Chondrocyte (in vitro differentiated cells): ENCODE data around the gene OXSR1. TPM values are rescaled to one million over a fixed set of nuclear protein-coding genes. Genes with fewer than 3 reads are reported as not detected.

Experiments used
- DNase-seq: peaks from one replicate; pipeline ENCODE4 v3.0.0; 2021; ENCODE audit warnings: mixed read lengths, low spot score
- H3K27ac Mint-ChIP-seq: one replicate; pipeline ENCODE4 v1.8.0; 2021; ENCODE audit warnings: mild to moderate bottlenecking, moderate library complexity, mixed read lengths; ENCODE audit not compliant: unreplicated experiment
- H3K27me3 Mint-ChIP-seq: 2 replicates; pipeline ENCODE4 v1.8.0; 2021; ENCODE audit warnings: low read depth, mixed read lengths
- H3K36me3 Mint-ChIP-seq: 2 replicates; pipeline ENCODE4 v1.8.0; 2021; ENCODE audit warnings: low read depth, mixed read lengths
- H3K4me1 Mint-ChIP-seq: 2 replicates; pipeline ENCODE4 v1.8.0; 2021; ENCODE audit warnings: low read depth, mild to moderate bottlenecking, mixed read lengths
- H3K4me3 Mint-ChIP-seq: one replicate; pipeline ENCODE4 v1.8.0; 2021; ENCODE audit warnings: mild to moderate bottlenecking, moderate library complexity, mixed read lengths; ENCODE audit not compliant: unreplicated experiment
- H3K9me3 Mint-ChIP-seq: 2 replicates; pipeline ENCODE4 v1.8.0; 2021; ENCODE audit warnings: low read depth, mixed read lengths
- total RNA-seq: library from RNA; stranded (reverse); gene quantifications from 3 replicates; pipeline ENCODE4 v1.2.1, GENCODE V29; 2021
- TF ChIP-seq, protein P1 (sequence below): fragments of 200-600 bp; sonication (generic); IDR thresholded peaks from 2 replicates; pipeline ENCODE4 v1.5.0; 2021; ENCODE audit warnings: antibody characterized with exemption, mild to moderate bottlenecking, moderate library complexity

OXSR1 gene
- total RNA-seq, 1 donor from 2014 or later = 76.0 TPM

DNA sequence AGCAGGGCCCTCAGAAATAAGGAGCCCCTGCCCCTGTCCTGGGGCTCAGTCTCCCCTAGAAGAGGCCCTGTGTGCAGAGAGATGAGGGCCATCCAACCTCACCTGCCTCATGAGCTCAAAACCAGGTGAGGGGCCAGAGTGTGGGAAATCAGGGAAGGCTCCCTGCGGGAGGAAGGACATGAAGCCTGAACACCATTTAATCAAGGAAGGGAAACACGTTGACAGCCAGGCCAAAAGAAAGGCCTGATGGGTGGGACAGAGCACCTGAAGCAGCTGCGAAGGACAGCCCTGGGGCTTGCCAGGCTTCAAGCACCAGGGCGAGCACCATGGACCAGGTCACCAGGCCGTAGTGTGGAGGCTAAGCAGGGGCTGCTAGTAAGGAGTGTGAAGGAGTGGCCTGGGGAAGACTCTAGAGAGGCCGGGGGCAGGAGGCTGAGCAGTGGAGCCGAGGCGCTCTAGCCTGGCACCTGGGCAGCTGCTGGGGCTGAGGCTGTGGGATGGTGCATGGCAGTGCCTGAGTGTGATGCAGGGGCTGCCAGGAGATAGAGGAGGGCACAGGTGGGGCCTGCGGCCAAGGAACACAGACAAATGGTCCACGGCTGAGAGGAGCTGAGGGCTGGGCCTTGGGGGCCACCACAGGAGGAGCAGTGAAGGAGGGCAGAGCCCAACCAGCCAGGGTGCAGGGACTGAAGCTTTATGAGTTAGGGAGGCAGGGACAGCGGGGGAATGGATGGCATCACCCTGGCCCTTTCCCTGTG lies 44.5 kb upstream of the OXSR1 start:
- no peak for DNase-seq
- Mint-ChIP-seq H3K4me3 (no peak overlapping the region), H3K9me3 (no peaks in the 10 kb centered on the region), H3K4me1 (no peaks in the 10 kb centered on the region), H3K36me3 (peaks cover 20% of the 10 kb centered on the region), H3K27me3 (peaks cover under 1% of the 10 kb centered on the region), H3K27ac (no peak overlapping the region)
- TF ChIP-seq, protein P1, sequence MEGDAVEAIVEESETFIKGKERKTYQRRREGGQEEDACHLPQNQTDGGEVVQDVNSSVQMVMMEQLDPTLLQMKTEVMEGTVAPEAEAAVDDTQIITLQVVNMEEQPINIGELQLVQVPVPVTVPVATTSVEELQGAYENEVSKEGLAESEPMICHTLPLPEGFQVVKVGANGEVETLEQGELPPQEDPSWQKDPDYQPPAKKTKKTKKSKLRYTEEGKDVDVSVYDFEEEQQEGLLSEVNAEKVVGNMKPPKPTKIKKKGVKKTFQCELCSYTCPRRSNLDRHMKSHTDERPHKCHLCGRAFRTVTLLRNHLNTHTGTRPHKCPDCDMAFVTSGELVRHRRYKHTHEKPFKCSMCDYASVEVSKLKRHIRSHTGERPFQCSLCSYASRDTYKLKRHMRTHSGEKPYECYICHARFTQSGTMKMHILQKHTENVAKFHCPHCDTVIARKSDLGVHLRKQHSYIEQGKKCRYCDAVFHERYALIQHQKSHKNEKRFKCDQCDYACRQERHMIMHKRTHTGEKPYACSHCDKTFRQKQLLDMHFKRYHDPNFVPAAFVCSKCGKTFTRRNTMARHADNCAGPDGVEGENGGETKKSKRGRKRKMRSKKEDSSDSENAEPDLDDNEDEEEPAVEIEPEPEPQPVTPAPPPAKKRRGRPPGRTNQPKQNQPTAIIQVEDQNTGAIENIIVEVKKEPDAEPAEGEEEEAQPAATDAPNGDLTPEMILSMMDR = no peak

GRCh38 chr3:38121451-38121831 lies 43.9 kb upstream of the OXSR1 start:
- Mint-ChIP-seq H3K27ac (no peak overlapping the region), H3K4me1 (no peaks in the 10 kb centered on the region), H3K9me3 (no peaks in the 10 kb centered on the region), H3K36me3 (peaks cover 21% of the 10 kb centered on the region), H3K27me3 (no peaks in the 10 kb centered on the region), H3K4me3 (no peak overlapping the region)
- TF ChIP-seq, protein P1 = no peak
- no peak for DNase-seq

GRCh38 chr3:38121832-38122461 lies 43.4 kb upstream of the OXSR1 start:
- TF ChIP-seq, protein P1 = no peak
- Mint-ChIP-seq H3K4me3 (no peak overlapping the region), H3K4me1 (no peaks in the 10 kb centered on the region), H3K9me3 (no peaks in the 10 kb centered on the region), H3K27me3 (no peaks in the 10 kb centered on the region), H3K36me3 (peaks cover 23% of the 10 kb centered on the region), H3K27ac (no peak overlapping the region)
- DNase-seq = no peak

DNA sequence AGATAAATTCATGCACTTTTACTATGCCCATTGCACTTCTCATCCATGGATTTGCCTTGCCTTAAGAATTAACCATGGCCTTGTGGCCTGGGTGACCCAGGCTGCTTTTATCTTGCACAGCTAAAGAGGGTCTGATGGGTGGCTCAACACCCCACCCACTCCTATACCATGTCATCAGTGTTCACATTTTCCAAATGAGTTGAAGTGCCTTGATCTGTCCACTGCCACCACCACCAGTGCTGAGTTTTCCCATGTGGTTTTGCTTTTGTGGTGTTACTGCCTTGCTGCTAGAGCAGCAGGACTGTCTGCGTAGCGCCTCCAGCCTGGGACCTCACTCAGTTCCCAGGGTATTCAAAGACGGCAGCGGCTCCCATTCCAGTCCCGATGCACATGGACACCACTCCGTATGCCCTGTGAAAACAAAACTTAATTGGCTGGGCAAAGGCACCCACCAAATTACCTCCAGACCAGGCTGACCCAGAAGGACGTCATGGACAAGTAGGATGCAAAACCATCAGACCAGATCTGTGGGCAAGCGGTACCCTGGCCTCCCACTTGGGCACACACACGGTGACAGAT lies 42.5 kb upstream of the OXSR1 start:
- Mint-ChIP-seq H3K9me3 (no peaks in the 10 kb centered on the region), H3K27ac (no peak overlapping the region), H3K36me3 (peaks cover 29% of the 10 kb centered on the region), H3K27me3 (no peaks in the 10 kb centered on the region), H3K4me3 (no peak overlapping the region), H3K4me1 (no peaks in the 10 kb centered on the region)
- no peak for DNase-seq
- TF ChIP-seq, protein P1 = no peak

GRCh38 chr3:38124324-38125122 lies 40.8 kb upstream of the OXSR1 start:
- Mint-ChIP-seq H3K27me3 (no peaks in the 10 kb centered on the region), H3K4me3 (no peak overlapping the region), H3K27ac (no peak overlapping the region), H3K4me1 (no peaks in the 10 kb centered on the region), H3K9me3 (no peaks in the 10 kb centered on the region), H3K36me3 (peaks cover 37% of the 10 kb centered on the region)
- DNase-seq = no peak
- TF ChIP-seq, protein P1 = no peak
